GM21528 (cell line): Measurements from ENCODE around the gene FOXK2.
"Not testable (repeated sequence)": the region's sequence is repeated elsewhere in the genome, so short reads cannot be mapped to it uniquely, and the experiment has no call there.

Experiments used
- ATAC-seq: cut with Tn5 transposase; IDR thresholded peaks from one replicate; pipeline ENCODE4 v1.9.1; 2021; ENCODE audit warnings: mild to moderate bottlenecking, moderate library complexity; ENCODE audit not compliant: unreplicated experiment, low FRiP score

FOXK2 gene

GRCh38 chr17:82561429-82562035, 42.0 kb downstream of the FOXK2 start:
- ATAC-seq, result no peak

GRCh38 chr17:82562718-82563220, 43.2 kb downstream of the FOXK2 start:
- ATAC-seq, result not testable (repeated sequence)

GRCh38 chr17:82563318-82563717, 43.8 kb downstream of the FOXK2 start:
- ATAC-seq, result no peak

DNA sequence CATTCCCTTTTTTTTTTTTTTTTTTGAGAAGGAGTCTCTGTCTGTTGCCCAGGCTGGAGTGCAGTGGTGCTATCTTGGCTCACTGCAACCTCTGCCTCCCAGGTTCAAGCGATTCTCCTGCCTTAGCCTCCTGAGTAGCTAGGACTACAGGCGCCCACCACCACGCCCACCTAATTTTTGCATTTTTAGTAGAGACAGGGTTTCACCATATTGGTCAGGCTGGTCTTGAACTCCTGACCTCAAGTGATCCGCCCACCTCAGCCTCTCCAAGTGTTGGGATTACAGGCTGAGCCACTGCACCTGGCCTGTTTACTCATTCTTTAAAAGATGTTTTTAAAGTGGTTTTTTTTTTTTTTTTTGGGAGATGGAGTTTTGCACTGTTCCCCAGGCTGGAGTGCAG, 44.2 kb downstream of the FOXK2 start:
- not testable (repeated sequence) for ATAC-seq

DNA sequence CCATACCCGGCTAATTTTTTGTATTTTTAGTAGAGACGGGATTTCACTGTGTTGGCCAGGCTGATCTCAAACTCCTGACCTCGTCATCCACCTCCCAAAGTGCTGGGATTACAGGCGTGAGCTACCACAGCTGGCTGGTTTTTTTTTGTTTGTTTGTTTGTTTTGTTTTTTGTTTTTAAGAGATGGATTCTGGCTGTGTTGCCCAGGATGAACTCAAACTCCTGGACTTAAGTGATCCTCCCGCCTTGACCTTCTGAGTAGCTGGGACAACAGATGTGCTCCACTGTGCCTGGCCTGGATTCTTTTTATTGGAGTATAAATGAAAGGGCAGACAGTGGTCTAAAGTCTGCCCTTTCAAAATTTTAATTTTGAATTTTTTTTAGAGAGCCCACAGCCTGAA, 44.7 kb downstream of the FOXK2 start:
- no peak for ATAC-seq

- ATAC-seq, result no peak
Measured at GRCh38 chr17:82565551-82565950, 46.0 kb downstream of the FOXK2 start.

DNA sequence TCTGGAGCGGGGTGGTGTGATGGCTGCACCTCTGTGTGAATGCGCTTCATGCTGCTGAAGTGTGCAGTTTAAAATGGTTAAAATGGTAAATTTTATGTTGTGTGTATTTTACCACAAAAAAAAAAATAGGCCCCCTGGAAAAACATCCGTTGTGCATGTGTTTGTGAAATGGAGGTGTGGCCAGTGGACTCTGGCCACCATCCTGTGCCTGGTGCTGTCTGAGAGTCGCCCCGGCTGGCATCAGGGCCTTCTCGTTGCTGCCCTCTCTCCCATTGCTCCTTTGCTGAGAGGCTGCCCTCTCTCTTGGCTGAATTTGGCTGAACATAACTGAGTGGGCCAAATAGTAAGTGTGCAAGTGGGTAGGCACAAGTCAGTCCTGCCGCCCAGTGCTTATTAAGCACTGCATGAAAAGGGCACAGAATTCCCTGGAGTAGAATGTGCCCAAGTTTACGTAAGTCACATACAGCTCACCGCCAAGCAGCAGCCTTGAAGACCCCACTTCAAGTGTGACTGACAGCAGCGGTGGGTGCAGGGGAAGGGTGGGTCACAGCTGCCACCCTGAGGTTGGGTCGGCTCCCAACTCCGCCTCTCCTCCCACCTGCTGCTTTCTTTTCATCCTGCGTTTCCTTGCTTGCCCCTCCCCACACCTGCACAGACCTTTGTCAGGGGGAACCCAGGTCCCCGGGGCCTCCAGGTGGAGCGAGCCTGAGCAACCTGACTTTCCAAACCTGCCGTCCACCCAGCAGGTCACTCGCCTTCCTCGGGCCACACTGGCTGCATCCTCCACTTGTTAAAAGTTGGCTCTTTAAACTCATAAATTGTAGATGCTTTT, 46.8 kb downstream of the FOXK2 start:
- ATAC-seq, result no peak

DNA sequence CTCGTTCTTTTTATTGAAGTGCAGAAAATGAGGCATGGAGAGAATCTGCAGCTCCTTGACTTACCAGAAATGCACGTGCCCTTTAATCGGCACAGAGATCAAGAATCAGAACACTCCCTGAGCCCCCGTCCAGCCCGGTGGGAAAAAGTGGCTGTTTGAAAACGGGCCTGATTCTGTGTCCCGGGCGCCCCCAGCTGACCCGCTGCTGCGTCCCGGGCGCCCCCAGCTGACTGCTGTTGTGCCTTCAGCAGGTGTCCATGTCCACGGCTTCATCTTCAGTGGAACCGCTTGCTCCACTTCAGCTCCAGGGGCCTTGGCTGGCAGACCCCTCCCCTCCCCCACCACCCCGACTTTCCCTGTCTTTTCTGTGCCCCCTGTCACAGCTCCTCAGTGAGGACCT, 47.8 kb downstream of the FOXK2 start:
- ATAC-seq, result no peak

GRCh38 chr17:82568997-82569393, 49.5 kb downstream of the FOXK2 start:
- ATAC-seq, result no peak

GRCh38 chr17:82569621-82570020, 50.1 kb downstream of the FOXK2 start:
- no peak for ATAC-seq

GRCh38 chr17:82570277-82570676, 50.7 kb downstream of the FOXK2 start:
- ATAC-seq, result no peak

- ATAC-seq, result no peak
Measured at GRCh38 chr17:82571855-82572254, 52.3 kb downstream of the FOXK2 start.

DNA sequence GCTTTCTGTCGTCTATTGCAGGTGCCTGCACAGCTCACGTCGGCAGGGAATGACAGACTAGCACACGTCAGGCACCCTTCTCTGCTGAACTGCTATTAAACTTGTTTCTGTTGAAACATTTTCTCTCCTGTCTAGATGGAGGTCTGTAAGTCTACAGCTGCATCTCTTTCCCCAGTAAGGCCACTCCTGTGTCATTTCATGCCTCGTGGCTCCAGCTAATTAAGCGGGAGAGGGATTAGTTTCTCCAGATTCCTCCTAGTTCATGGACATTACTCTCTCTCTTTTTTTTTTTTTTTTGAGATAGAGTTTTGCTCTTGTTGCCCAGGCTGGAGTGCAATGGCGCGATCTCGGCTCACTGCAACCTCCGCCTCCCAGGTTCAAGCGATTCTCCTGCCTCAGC, 54.5 kb downstream of the FOXK2 start:
- no peak for ATAC-seq

GRCh38 chr17:82575581-82576221, 56.2 kb downstream of the FOXK2 start:
- not testable (repeated sequence) for ATAC-seq

GRCh38 chr17:82577300-82577699, 57.8 kb downstream of the FOXK2 start:
- no peak for ATAC-seq

GRCh38 chr17:82579969-82580368, 60.4 kb downstream of the FOXK2 start:
- not testable (repeated sequence) for ATAC-seq

DNA sequence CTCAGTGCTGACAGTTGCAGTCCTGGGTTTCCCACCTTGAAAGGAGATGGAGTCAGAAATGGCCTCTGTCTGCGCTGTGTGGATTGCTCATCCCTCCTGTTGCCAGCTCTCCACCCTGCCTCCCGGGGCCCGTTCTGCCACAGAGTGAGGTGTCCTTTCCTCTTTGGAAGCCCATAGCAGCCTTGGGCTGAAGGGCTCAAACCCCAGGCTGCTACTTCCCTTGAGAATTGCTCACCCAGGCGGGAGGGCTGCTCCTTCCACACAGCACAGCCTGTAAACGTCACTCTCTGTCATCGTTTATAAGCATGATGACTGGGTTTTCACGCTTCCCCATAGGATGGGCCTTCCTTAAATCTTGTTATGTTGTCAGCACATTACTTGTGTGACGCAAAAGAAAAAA, 62.7 kb downstream of the FOXK2 start:
- no peak for ATAC-seq

- ATAC-seq, result no peak
Measured at GRCh38 chr17:82582709-82583108, 63.2 kb downstream of the FOXK2 start.

DNA sequence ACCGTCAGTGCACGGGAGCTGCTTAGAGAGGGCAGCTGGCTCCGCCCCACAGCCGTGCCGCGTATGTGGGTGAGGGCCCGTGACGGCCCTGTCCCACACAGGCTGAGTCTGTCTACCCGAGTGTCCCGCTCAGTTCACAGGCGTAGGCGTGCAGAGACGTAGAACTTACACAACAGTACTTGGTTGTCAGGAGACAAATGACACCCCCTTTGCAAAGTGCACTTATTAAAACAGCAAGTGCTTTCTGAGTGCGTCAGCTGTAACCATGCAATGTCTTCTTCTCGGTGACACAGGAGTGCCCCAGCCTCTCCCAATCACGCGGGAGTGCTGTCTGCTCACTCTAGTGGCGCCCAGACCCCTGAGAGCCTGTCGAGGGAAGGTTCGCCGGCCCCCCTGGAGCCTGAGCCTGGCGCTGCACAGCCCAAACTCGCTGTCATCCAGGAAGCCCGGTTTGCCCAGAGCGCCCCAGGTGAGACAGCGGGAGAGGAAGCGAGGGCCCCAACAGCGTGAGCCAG, 64.2 kb downstream of the FOXK2 start:
- no peak for ATAC-seq

DNA sequence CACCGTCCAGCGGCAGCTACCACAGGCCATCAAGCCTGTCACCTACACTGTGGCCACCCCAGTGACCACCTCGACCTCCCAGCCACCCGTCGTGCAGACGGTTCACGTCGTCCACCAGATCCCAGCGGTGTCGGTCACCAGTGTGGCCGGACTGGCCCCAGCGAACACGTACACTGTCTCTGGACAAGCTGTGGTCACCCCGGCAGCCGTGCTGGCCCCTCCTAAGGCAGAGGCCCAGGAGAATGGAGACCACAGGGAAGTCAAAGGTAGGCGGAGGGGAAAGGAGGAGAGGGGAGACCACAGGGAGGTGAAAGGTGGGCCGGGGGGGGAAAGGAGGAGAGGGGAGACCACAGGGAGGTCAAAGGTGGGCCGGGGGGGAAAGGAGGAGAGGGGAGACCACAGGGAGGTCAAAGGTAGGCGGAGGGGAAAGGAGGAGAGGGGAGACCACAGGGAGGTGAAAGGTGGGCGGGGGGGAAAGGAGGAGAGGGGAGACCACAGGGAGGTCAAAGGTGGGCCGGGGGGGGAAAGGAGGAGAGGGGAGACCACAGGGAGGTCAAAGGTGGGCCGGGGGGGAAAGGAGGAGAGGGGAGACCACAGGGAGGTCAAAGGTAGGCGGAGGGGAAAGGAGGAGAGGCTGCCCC, 66.5 kb downstream of the FOXK2 start:
- not testable (repeated sequence) for ATAC-seq
